IPS-18c (cell line): ENCODE measurements around the gene DFFB.
A peak's percentile ranks its signal among the peaks of the same experiment; 100 is the strongest.
"Not testable (repeated sequence)": the region's sequence is repeated elsewhere in the genome, so short reads cannot be mapped to it uniquely, and the experiment has no call there.

Experiments
- H3K4me3 ChIP-seq: 2 replicates; pipeline ENCODE4 v1.7.0; 2013; ENCODE audit warnings: low read depth, mild to moderate bottlenecking, low read length, moderate library complexity; ENCODE audit not compliant: insufficient read depth
- H3K9me3 ChIP-seq: one replicate; pipeline ENCODE4 v1.6.1; 2013; ENCODE audit warnings: mild to moderate bottlenecking, low read length, moderate library complexity; ENCODE audit not compliant: control insufficient read depth, insufficient read depth

The DFFB gene

GRCh38 chr1:3910049-3910731 lies 52.9 kb downstream of the DFFB start:
- peaks cover 2% of the 10 kb centered on the region for H3K9me3 ChIP-seq
- no peak overlapping the region; the same call in 1 of the 2 replicates for H3K4me3 ChIP-seq

- Histone ChIP-seq H3K9me3 (peaks cover 2% of the 10 kb centered on the region), H3K4me3 (peak overlapping the region; percentile 28; the same call in 1 of the 2 replicates)
Observed at GRCh38 chr1:3910857-3911845, 53.9 kb downstream of the DFFB start.

- no peak overlapping the region for H3K4me3 ChIP-seq
- peaks cover 2% of the 10 kb centered on the region for H3K9me3 ChIP-seq
Observed at GRCh38 chr1:3911981-3912808, 54.9 kb downstream of the DFFB start.

GRCh38 chr1:3912809-3913685 lies 55.8 kb downstream of the DFFB start:
- Histone ChIP-seq H3K4me3 (no peak overlapping the region), H3K9me3 (no peaks in the 10 kb centered on the region)

GRCh38 chr1:3914331-3914851 lies 57.1 kb downstream of the DFFB start:
- Histone ChIP-seq H3K4me3 (no peak overlapping the region), H3K9me3 (no peaks in the 10 kb centered on the region)

GRCh38 chr1:3914911-3915310 lies 57.6 kb downstream of the DFFB start:
- H3K4me3 ChIP-seq, result no peak overlapping the region
- no peaks in the 10 kb centered on the region for H3K9me3 ChIP-seq

- Histone ChIP-seq H3K4me3 (no peak overlapping the region), H3K9me3 (no peaks in the 10 kb centered on the region)
Observed at GRCh38 chr1:3915551-3916121, 58.4 kb downstream of the DFFB start.

GRCh38 chr1:3917761-3918160 lies 60.5 kb downstream of the DFFB start:
- Histone ChIP-seq H3K9me3 (no peaks in the 10 kb centered on the region), H3K4me3 (no peak overlapping the region)

GRCh38 chr1:3918359-3918758 lies 61.1 kb downstream of the DFFB start:
- H3K9me3 ChIP-seq, H3K4me3 ChIP-seq: not testable (repeated sequence)

GRCh38 chr1:3918966-3919611 lies 61.8 kb downstream of the DFFB start:
- Histone ChIP-seq H3K4me3 (no peak overlapping the region), H3K9me3 (no peaks in the 10 kb centered on the region)

- Histone ChIP-seq H3K9me3 (no peaks in the 10 kb centered on the region), H3K4me3 (no peak overlapping the region)
Observed at GRCh38 chr1:3919706-3920105, 62.4 kb downstream of the DFFB start.

- H3K9me3 ChIP-seq, result no peaks in the 10 kb centered on the region
Observed at GRCh38 chr1:3921765-3922164, 64.5 kb downstream of the DFFB start.

GRCh38 chr1:3922201-3922725 lies 65.0 kb downstream of the DFFB start:
- H3K9me3 ChIP-seq, result no peaks in the 10 kb centered on the region
- no peak overlapping the region for H3K4me3 ChIP-seq

More at GRCh38 chr1:3921765-3922164, 64.5 kb downstream of the DFFB start:
- H3K4me3 ChIP-seq, result no peak overlapping the region

- Histone ChIP-seq H3K9me3 (no peaks in the 10 kb centered on the region), H3K4me3 (no peak overlapping the region)
Observed at GRCh38 chr1:3922851-3923250, 65.6 kb downstream of the DFFB start.

GRCh38 chr1:3923378-3924185 lies 66.3 kb downstream of the DFFB start:
- Histone ChIP-seq H3K4me3 (no peak overlapping the region), H3K9me3 (no peaks in the 10 kb centered on the region)
